ENCODE measurements around the gene DAB2IP. TPM values are rescaled to one million over a fixed set of nuclear protein-coding genes. Genes with fewer than 3 reads are reported as not detected.

Gene DAB2IP
- total and polyA plus RNA-seq, 2 of the 4 experiments (the other 2 are of a cell fraction), result 5.6 to 17.2 TPM

- TF ChIP-seq MXI1 (IDR thresholded peaks at IDR 0.05; ENCODE audit: borderline replicate concordance, low read depth, low read length) (no peak), CEBPB (IDR thresholded peaks at IDR 0.05; ENCODE audit: low read depth, low read length) (no peak), POLR2A (IDR thresholded peaks at IDR 0.05; ENCODE audit: low read depth, low read length) (no peak), SMC3 (IDR thresholded peaks at IDR 0.05; ENCODE audit: low read depth, low read length) (no peak)
Observed at GRCh38 chr9:121676926-121677325, 25.5 kb downstream of the DAB2IP start (continued).

GRCh38 chr9:121678501-121679022 is 27.1 kb downstream of the DAB2IP start:
- no peak for ATAC-seq (ENCODE audit: low read depth)
- DNase-seq, result no peak
- Histone ChIP-seq H2BK20ac (ENCODE audit: low read depth, low read length) (no peak overlapping the region), H3K56ac (ENCODE audit: extremely low read depth, insufficient read depth, low read length) (no peak overlapping the region), H2BK15ac (ENCODE audit: low read depth, low read length) (no peak overlapping the region), H2AFZ (replicated peaks; ENCODE audit: low read length, poor library complexity) (no peak overlapping the region), H4K5ac (ENCODE audit: low read depth, low read length) (no peak overlapping the region), H3K18ac (ENCODE audit: low read depth, low read length) (no peak overlapping the region), H2BK5ac (ENCODE audit: low read depth, low read length, poor library complexity, severe bottlenecking) (no peak overlapping the region), H3K27me3 (ENCODE audit: control insufficient read depth, insufficient read depth, low read length) (no peaks in the 10 kb centered on the region), H3K27ac (ENCODE audit: insufficient read depth, low read length) (no peak overlapping the region), H3K4me3 (ENCODE audit: insufficient read depth, low read depth, low read length) (no peak overlapping the region), H4K20me1 (ENCODE audit: insufficient read depth, low read length) (peaks cover 16% of the 10 kb centered on the region), H4K91ac (ENCODE audit: insufficient read depth, low read depth, low read length) (no peak overlapping the region), H3K4ac (ENCODE audit: low read depth, low read length) (no peak overlapping the region), H3K14ac (replicated peaks; ENCODE audit: low read depth, low read length) (no peak overlapping the region), H3K79me1 (ENCODE audit: low read depth in 1 of 2, low read length in 2 of 2) (peaks cover 0 to 10% of the 10 kb centered on the region in 2 experiments; a peak in 1 of 4 replicates), H3K4me1 (ENCODE audit: control insufficient read depth, insufficient read depth, low read length) (peaks cover 13% of the 10 kb centered on the region), H3K9me3 (ENCODE audit: control insufficient read depth, insufficient read depth, low read length) (no peaks in the 10 kb centered on the region), H2AK9ac (replicated peaks; ENCODE audit: low read depth, low read length, poor library complexity) (peak overlapping the region; percentile 35), H4K8ac (ENCODE audit: low read depth in 2 of 2, low read length in 2 of 2) (no peak overlapping the region), H3K23ac (ENCODE audit: low read depth, low read length) (no peak overlapping the region), H3K9ac (ENCODE audit: low read depth, low read length) (no peak overlapping the region), H2AK5ac (ENCODE audit: low read depth, low read length) (no peak overlapping the region), H3K4me2 (ENCODE audit: low read depth, low read length) (no peak overlapping the region), H3K36me3 (ENCODE audit: control insufficient read depth, insufficient read depth, low read length) (peaks cover 4% of the 10 kb centered on the region; the same call in 1 of the 2 replicates), H2BK120ac (ENCODE audit: low read depth, low read length) (no peak overlapping the region), H3K9me1 (ENCODE audit: insufficient read depth, low read length) (peaks cover 18% of the 10 kb centered on the region)
- in situ Hi-C loops (cut with MboI; ENCODE audit: low sequenced_read_pairs) (no loop called here), intact Hi-C loops (cut with micrococcal nuclease) (no loop called here), dilution Hi-C loops (cut with HindIII; ENCODE audit: low sequenced_read_pairs, unreplicated experiment) (no loop called here)
- WGBS, 2 experiments (ENCODE audit: extremely low coverage in 2 of 2, insufficient read length in 1 of 2), result no CpG with 5 or more reads among the region's 22 CpGs
- ChIA-PET POLR2A (ENCODE audit: unreplicated experiment) (no interaction called here), CTCF (no interaction called here)
- BruUV-seq (replicated peaks), result no TSS peak
- TF ChIP-seq CHD1 (IDR thresholded peaks at IDR 0.05; ENCODE audit: low read depth, low read length) (no peak), CTCF (conservative IDR thresholded peaks at IDR 0.05; ENCODE audit: low read depth, low read length) (no peak), POLR2A (IDR thresholded peaks at IDR 0.05; ENCODE audit: low read depth, low read length) (no peak), MAZ (IDR thresholded peaks at IDR 0.05; ENCODE audit: borderline replicate concordance, low read depth, low read length) (no peak), MAFK (IDR thresholded peaks at IDR 0.05; ENCODE audit: low read depth, low read length) (no peak), FOS (IDR thresholded peaks at IDR 0.05; ENCODE audit: low read depth, low read length) (no peak), RCOR1 (IDR thresholded peaks at IDR 0.05; ENCODE audit: insufficient replicate concordance, low read length) (no peak), MXI1 (IDR thresholded peaks at IDR 0.05; ENCODE audit: borderline replicate concordance, low read depth, low read length) (no peak), SMC3 (IDR thresholded peaks at IDR 0.05; ENCODE audit: low read depth, low read length) (no peak), NFE2L2 (IDR thresholded peaks at IDR 0.05; ENCODE audit: low read depth, low read length) (no peak), BHLHE40 (IDR thresholded peaks at IDR 0.05; ENCODE audit: low read depth, low read length) (no peak), USF2 (IDR thresholded peaks at IDR 0.05; ENCODE audit: low read depth, low read length) (no peak), ELK1 (IDR thresholded peaks at IDR 0.05; ENCODE audit: borderline replicate concordance, low read depth, low read length) (no peak)
